ENCODE results near the gene KIAA0753. TPM values are rescaled to one million over a fixed set of nuclear protein-coding genes. Genes with fewer than 3 reads are reported as not detected.

The KIAA0753 gene
- total RNA-seq, 4 donors from 2014 or later: 14.7 to 36.3 (median 23.3) TPM

DNA sequence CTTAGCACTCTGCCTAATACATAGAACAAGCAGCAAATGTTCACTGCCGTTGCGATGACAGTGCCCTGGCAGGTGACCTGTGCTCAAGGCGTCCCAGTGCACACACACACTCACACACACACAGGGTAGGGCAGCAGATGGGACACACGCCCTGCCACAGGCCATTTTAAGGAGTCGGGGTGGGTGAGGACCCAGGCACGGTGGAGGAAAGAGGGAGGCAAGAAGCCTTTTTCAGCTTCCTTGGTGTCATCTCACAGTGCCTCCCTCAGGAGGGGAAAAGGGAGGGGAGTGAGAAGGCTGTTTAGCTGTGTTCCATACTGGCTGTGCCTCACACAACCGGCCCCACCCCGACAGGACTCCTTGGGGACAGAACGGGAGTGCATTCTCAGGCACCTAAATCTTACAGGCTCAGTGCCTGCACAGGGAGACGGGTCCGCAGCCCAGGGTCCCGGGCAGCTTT is 85.6 kb downstream of the KIAA0753 start:
- Histone ChIP-seq H3K27ac (peak overlapping the region in 1 of 4 donors; percentile 44), H3K4me1 (peaks cover 0 to 17% (median 7%) of the 10 kb centered on the region in 4 donors), H3K27me3 (no peaks in the 10 kb centered on the region), H3K36me3 (no peaks in the 10 kb centered on the region), H3K9me3 (no peaks in the 10 kb centered on the region), H3K4me3 (peak overlapping the region in 2 of 4 donors; percentile 68 to 74)
- no peak for DNase-seq
- TF ChIP-seq, protein P1, sequence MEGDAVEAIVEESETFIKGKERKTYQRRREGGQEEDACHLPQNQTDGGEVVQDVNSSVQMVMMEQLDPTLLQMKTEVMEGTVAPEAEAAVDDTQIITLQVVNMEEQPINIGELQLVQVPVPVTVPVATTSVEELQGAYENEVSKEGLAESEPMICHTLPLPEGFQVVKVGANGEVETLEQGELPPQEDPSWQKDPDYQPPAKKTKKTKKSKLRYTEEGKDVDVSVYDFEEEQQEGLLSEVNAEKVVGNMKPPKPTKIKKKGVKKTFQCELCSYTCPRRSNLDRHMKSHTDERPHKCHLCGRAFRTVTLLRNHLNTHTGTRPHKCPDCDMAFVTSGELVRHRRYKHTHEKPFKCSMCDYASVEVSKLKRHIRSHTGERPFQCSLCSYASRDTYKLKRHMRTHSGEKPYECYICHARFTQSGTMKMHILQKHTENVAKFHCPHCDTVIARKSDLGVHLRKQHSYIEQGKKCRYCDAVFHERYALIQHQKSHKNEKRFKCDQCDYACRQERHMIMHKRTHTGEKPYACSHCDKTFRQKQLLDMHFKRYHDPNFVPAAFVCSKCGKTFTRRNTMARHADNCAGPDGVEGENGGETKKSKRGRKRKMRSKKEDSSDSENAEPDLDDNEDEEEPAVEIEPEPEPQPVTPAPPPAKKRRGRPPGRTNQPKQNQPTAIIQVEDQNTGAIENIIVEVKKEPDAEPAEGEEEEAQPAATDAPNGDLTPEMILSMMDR (IDR thresholded peaks at IDR 0.05): no peak
- TF ChIP-seq POLR2A (IDR thresholded peaks at IDR 0.05): no peak

DNA sequence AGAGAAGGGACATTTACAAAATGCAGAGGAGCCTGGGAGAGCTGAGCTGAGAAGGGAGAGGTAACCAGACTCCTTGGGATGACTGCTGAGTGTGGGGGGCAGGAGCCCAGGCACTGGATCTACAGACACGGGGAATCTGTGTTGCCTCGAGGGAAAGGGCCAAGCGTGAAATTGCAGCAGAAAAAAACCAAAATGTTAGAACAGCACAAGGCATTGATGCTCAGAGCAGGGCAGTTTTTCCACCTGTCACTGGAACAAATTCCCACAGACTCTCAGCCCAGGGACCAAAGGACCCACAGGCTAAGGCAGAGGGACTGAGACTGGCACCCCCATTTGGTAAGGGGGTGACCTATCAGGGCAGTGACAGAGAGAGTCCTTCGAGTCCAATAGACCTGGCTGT is 86.2 kb downstream of the KIAA0753 start:
- no peak for DNase-seq
- no peaks in the 10 kb centered on the region for H3K9me3 ChIP-seq
- peaks cover 0 to 17% (median 7%) of the 10 kb centered on the region in 4 donors for H3K4me1 ChIP-seq
- H3K27me3 ChIP-seq: no peaks in the 10 kb centered on the region
- TF ChIP-seq, protein P1 (IDR thresholded peaks at IDR 0.05): no peak
- TF ChIP-seq POLR2A (IDR thresholded peaks at IDR 0.05): no peak
- H3K27ac ChIP-seq: peak overlapping the region in 1 of 4 donors; percentile 44
- H3K36me3 ChIP-seq: no peaks in the 10 kb centered on the region
- no peak overlapping the region for H3K4me3 ChIP-seq

DNA sequence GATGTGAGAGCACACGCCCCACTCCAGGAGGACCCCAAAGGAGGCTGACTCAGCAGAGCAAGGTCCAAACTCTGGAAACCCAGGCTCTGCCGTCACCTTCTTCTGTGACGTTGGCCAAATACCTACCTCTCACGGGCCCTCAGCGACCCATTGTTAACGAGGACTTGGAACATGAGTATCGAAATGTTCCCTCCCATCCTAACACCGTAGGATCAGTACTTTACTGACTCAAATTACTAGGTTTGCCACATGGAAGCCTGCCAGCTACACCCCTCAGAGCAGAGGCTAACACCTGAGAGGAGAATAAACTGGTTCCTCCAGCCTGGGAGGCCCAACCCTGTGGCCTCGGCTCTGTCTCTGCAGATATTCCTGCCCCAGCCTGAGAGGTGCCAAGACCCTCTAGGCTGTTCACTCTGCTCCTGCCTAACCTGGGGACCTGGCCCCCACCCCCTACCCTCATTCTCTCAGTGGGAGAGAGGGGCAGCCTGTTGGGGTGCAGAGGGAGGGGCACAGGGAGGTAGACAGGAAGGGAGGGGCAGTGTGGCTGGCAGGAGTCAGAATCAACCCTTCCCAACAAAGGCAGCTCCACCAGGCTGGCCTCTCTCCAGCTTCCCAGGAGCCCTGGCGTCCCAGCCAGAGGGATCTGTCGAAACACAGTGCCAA is 88.5 kb downstream of the KIAA0753 start:
- peak overlapping the region in 2 of 4 donors; percentile 69 to 72 for H3K27ac ChIP-seq
- no peaks in the 10 kb centered on the region for H3K36me3 ChIP-seq
- no peaks in the 10 kb centered on the region for H3K9me3 ChIP-seq
- H3K4me3 ChIP-seq: no peak overlapping the region
- no peak for TF ChIP-seq POLR2A (IDR thresholded peaks at IDR 0.05)
- TF ChIP-seq, protein P1 (IDR thresholded peaks at IDR 0.05): no peak
- peak in 2 of 3 donors; percentile 58 to 69 for DNase-seq
- peaks cover 0 to 26% (median 7%) of the 10 kb centered on the region in 4 donors for H3K4me1 ChIP-seq
- no peaks in the 10 kb centered on the region for H3K27me3 ChIP-seq

DNA sequence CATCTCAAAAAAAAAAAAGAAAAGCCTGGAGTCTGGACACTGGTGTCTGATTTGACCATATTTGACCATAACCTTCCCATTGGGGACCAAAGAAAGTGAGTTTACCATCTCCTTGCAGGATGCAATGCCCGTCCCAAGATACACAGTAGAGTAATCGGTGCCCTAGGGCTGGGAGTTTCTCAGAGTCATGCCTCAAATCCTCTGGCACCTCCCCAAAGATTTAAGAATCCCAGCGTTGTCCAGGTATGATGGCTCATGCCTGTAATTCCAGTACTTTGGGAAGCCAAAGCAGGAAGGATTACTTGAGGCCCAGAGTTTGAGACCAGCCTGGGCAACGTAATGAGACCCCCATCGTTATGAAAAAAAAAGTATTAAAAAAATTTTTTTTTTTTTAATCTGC is 89.2 kb downstream of the KIAA0753 start:
- Histone ChIP-seq H3K27me3 (no peaks in the 10 kb centered on the region), H3K4me3 (no peak overlapping the region), H3K9me3 (no peaks in the 10 kb centered on the region), H3K27ac (peak overlapping the region in 1 of 4 donors; percentile 69), H3K4me1 (peaks cover 0 to 26% (median 7%) of the 10 kb centered on the region in 4 donors), H3K36me3 (no peaks in the 10 kb centered on the region)
- no peak for TF ChIP-seq POLR2A (IDR thresholded peaks at IDR 0.05)
- TF ChIP-seq, protein P1 (IDR thresholded peaks at IDR 0.05): no peak
- no peak for DNase-seq

DNA sequence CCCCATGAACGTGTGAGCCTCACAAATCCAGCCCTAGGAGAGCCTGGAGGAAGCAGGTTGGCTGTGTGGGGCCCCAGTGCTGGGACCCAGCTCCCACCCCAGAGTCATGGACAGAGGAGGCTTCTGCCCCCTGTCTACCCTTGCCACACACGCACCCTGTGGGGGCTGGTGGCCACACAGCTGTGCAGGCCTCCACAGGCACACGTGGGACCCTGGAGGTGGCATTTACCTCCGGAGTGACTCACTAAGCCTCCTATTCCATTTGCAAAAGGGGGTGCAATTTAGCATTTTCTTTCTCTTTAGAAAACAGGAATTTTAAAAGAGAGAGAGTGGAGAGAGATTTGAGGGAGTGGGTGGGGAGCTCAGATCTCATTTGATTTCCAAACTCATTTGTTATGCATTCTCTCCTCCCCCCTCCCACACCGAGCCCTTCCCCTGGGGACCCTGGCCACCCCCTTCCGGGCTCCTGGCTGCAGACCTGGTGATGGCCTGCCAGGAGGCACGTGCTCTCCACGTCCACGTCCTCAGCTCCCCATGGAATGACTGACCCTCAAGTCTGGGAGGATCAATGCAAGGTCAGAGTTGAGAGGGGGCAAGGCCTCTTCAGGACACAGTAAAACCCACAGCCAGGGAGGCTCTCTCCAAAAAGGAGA is 91.0 kb downstream of the KIAA0753 start:
- H3K4me1 ChIP-seq: peaks cover 0 to 16% (median 0%) of the 10 kb centered on the region in 4 donors
- DNase-seq: no peak
- peak overlapping the region in 1 of 4 donors; percentile 69 for H3K27ac ChIP-seq
- no peaks in the 10 kb centered on the region for H3K27me3 ChIP-seq
- H3K4me3 ChIP-seq: no peak overlapping the region
- no peaks in the 10 kb centered on the region for H3K36me3 ChIP-seq
- H3K9me3 ChIP-seq: no peaks in the 10 kb centered on the region
- no peak for TF ChIP-seq POLR2A (IDR thresholded peaks at IDR 0.05)
- TF ChIP-seq, protein P1 (IDR thresholded peaks at IDR 0.05): no peak

All from Peyer's patch (tissue), 4 donors.